HG02981 (cell line): ENCODE results near the gene MED25.

ENCODE experiments used
- ATAC-seq: cut with Tn5 transposase; IDR thresholded peaks from one replicate; pipeline ENCODE4 v1.9.1; 2021; ENCODE audit warnings: mild to moderate bottlenecking, moderate library complexity; ENCODE audit not compliant: unreplicated experiment

Gene MED25

DNA sequence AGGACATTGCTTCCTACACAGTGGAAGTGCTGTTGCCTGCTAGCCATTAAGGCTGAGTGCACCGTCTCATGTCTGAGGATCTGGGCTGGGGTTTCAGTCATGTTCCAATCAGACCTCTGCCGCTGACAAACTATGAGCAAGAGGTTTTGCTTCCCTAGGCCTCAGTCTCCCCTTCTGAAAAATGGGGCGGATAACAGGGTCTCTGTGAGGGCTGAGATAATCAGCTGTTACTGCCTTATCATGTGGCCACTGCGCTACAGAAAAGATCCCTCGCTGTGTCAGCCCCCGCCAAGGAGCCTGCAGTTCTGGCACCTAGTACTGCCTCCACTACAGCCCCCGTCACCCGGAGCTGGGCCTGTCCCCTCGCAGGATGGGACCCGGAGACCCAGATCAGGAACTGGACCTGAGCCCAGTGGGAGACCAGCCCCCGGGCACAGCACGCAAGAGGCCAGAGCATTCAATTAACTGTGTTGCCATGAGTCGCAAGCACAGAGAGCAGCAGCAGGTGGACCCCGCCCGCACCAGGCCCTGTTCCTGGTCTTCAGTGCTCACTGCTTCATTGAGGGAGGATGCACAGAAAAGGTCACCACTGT is 52.3 kb downstream of the MED25 start:
- no peak for ATAC-seq

DNA sequence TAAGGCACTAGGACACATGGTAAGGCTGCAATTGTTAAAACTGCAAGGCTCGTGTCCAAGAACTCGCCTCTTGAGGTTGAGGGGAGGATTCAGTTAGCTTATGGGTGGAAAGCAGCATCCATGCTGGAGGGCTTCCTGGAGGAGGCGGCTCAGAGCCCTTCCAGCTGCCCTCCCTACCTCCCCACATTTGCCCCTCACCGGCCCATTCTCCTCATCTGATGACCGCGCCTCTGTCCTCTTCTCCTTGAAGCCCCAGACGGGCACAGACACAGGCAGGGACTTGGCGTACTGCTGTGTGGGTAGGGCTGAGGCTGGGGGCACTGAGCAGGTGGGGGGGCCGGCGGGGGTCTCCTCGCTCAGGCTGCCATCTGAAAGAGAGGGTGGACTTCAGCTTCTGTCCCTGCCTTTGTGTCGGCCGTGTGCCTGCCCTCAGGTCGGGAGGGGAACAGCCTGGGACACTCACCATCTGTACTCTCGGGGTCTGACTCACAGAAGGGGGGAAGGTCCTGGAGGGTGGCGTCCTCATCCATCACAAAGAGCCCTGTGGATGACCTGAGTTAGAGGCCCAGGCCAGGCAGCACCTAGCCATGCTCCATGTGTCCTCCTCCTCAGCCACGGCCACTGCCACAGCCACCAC is 53.4 kb downstream of the MED25 start:
- no peak for ATAC-seq

DNA sequence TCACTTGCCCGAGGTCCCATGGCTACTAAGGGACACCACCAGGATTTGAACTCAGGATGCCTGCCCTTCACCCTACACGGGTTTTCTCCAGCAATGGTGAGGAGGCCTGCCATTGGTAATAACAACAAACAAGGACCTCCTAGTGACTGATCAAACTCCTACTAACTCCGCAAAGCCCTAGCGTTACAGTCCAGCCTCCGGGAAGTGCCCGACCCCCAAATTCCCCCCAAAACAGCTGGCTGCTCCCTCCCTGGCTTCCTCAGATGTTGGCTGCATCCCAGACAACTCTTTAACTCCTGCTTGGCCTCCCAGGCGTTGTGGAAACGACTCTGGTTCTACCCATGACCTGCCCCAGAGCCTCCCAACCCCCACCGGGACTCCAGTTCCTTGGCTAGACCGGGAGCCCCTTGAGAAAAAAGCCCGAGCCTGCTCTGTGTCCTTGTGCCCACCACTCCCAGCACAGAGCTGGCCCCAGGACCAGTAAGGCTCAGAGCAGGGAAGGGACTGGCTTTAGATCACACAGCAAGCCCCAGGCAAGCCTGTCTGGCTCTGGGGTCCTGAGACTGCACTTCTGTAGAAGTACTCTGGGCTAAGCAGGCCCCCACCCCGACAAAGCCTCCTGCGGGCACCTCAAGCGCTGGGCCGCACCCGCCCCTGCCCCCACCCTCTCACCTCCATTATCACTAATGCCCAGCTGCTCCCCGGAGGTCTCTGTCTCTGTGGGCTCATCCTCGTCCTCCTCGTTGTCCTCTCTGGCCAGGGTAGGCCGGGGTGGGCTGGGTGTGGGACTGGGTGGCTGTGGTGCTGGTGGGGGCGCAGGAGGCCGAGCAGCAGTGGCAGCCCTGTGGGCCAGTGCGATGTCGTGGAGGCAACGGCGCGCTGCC is 54.4 kb downstream of the MED25 start:
- no peak for ATAC-seq

DNA sequence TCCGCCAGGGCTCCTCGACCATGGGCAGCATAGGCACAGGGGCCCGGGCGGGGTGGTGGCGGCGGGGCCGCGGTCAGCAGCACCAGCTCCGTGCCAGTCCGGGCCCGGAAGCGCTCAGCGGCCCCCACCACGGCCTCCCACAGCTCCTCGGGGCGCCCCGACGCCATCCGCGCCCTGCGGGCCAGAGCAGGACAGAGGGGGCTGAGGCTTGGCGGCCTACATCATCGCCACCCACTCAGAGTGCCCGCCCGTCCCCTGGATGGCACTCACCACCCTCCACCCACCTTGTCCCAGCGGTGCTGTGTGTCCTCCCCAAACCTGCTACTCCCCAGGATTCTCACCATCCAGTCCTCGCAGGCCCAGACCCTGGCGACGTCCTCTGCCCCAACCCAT is 55.0 kb downstream of the MED25 start:
- no peak for ATAC-seq

DNA sequence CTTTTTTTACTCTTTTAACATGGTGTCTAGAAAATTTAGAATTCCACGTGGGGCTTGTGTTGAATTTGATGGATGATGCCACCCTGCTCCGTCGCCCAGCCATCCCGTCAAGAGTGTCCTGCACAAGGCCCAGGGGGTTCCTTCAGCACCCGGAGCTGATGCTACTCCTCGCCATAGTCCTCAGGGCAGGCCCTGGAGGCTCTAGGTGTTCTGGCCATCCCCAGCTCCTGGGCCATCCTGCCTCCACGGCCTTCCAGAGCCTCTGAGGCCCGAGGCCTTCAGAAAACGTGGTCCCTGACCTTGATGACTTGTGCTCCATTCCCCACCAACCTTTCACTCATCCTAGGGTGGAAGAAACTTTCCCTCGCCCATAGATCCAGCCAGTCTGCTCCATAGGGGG is 55.7 kb downstream of the MED25 start:
- no peak for ATAC-seq

DNA sequence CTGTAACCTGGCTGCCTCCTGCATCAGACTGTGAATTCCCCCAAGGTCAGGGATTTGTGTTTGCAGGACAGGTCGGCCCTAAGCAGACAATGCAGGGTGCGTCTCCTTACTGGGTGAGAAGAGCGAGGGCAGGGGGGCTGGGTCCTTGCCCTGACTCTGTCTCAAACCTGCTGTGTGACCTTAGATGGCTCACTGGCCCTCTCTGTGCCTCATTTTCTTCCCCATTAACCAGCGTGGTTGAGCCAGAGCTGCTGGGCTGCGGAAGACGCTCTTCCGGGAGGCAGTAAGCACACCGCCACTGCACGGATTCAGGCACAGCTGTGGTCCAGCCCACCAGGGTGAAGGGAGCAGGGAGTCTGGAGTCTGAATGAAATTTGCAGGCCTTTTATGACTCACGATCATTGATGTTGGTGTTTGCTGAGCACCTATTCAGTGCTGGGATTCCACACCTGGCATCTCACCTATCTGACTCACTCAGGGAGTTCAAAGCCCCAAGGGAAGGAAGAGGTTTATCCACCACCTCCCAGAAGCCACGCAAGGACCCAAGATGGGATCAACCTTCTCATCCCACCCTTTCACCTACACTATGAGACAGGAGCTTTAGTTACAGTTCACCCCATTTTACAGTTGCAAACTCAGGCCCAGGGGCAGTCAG is 56.5 kb downstream of the MED25 start:
- no peak for ATAC-seq

DNA sequence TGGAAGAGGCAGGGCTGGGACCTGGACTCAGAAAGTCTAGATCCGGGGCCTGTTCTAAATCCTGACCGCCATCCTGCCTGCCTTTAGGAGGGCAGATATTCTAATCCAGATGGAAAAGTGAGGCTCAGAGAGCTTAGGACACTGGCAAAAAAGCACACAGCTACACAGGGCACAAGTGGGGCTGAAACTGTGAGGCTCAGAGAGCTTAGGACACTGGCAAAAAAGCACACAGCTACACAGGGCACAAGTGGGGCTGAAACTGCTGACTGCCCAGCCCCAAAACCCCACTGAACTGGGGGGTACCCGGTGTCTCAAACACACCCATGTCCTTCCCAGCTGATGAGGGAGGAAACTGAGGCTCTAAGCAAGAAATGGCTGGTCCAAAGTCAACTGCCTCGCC is 57.1 kb downstream of the MED25 start:
- ATAC-seq = no peak

DNA sequence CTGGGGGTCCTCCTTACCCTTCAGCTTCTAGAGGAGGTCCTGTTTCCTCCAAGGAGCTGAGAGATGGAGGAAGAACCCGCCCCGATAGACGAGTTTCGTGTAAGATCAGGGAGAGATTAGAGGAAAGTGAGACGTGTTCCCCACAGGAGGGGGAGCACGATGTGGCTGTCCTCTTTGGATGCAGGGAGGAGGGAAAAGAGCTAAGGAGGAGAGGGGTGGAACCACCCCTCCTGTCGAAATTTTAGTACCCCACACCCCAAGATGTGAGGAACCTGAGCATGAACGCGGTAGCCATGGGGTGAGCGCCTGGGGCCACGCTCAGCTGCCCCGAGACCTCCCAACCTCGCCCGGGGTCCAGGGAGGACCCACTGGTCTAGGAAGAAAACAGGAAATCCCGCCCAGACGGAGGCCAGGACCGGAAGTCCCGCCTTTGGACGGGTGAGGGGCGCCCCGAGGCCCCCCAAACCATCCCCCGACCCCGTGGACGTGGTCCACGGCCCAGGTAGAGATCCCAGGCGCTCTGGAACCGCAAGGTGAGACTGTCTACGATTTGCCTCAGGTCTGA is 57.9 kb downstream of the MED25 start:
- no peak for ATAC-seq

DNA sequence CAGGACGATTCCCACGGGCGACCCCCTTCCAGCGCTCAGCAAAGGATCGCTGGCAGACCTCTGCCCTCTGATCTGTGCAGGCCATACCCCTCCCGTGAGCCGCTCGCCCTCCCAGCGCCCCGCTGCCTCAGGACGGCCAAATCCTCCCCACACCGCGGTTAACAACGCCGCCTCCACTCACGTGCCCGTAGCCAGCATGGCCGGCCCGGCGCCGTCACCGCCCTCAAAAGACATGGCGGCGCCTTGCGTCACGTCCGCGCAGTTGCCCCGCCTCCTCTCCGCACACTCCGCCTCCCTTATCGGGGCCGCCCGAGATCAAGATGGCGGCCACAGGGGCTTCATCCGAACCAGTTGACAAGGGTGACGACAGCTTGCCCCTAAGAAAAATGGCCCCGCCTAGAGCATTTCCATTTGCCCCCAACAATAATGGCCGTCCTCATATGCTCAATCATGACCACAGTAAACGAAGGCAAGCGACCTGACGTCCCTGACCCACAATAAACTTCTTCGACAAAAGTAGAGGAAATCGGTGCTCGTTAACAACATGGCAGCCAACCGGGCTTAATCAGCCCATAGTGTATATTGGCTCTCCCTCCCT is 58.4 kb downstream of the MED25 start:
- peak; percentile 37 for ATAC-seq

DNA sequence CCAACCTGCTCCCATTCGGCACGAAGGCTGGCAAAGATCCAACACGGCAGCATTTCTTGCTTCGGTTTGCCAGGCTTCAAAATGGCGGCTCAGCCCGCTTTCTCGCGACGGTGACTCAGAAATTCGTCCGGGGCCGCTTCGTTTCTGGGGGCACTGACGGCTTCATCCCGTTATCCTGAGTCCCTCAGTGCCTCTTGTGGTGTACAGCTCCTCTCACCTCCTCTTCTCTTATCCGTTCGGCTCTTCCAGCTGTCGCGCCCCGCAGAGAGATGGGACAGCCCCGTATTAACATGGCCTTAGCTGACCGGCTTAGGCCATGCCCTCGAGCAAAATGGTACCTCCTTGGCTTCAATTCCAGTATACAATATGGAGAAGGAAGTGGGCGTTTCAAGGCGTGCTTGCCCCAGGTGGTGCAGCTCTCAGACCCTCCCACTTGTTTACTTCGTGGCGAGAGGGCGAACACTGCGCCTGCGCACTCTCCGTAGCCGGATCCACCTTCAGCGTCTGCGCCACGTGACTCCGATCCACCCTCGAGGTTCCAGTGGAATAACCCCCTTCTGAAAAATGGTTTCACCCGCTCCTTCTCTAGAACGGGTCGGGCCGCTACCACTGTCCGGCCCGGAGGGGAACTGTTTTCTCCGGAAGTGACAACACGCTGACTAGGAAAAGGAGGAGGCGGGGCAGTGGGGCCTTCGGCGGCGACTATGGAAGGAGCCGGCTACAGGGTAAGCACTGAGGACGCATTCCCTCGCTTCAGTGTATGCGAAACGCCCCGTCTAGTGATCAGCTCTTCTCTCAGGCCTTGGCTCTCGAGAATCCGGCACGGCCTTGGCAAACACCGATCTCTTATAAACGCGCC is 59.2 kb downstream of the MED25 start, which contains the start of the genes AKT1S1 and TBC1D17:
Gene AKT1S1, minus strand, starts transcription at position 336 of the 859 bp plus-strand sequence. CDS start 4,060 bp downstream, outside the sequence.
Gene TBC1D17, plus strand, starts transcription at position 683 of the 859 bp plus-strand sequence. Its CDS starts 22 bp downstream, at position 705.
- ATAC-seq = peak; percentile 61

DNA sequence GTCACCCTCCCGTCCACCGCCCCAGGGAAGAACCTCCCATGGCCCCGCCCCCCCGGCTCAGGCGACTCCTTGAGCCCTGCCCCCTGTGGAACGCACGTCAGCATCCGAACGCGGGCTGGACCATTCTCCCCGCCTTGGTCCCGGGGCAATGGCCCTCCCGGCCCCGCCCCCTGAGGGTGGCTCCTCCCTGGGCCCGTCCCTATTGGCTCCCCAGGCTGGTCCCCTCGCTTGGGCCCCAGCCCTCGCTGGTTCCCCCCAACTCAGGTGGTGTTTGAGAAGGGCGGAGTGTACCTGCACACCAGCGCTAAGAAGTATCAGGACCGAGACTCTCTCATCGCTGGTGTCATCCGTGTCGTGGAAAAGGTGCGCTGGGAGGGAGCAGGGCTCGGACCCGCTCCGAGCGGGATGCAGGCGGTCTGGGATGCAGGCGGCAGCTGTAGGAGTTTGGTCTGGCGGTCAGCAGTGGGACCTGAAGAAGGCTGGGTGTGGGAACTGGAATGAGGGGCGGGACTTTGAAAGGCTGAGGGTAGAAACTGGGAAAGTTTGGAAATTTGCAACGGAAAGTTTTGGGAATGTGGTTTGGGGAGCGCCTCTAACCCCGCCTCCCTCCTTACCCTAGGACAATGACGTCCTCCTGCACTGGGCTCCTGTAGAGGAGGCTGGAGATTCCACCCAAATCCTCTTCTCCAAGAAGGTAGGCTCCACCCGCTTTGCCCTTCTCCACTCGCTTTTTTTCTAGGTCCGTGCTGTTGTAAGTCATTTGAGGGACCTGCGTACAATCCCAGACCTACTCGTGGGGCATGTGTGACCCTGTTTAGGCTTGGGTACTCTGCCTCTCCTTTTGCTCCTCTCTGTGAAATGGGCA is 60.0 kb downstream of the MED25 start:
- ATAC-seq = peak; percentile 46

DNA sequence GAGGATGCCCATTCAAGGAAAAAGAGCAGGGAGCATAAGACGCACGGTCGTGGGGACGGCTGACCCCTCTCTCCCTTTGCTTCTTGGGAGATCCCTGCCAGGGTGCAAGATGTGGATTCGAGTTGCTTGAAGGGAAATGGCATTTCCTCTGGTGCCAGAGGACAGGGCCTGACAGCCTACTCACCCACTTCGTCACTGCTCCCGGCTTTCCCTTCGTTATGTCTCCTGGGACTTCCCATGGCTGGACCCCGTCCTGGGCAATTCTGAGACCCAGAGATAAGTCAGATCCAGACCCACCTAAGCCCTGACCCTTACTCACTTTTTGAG is 60.6 kb downstream of the MED25 start:
- ATAC-seq = no peak

DNA sequence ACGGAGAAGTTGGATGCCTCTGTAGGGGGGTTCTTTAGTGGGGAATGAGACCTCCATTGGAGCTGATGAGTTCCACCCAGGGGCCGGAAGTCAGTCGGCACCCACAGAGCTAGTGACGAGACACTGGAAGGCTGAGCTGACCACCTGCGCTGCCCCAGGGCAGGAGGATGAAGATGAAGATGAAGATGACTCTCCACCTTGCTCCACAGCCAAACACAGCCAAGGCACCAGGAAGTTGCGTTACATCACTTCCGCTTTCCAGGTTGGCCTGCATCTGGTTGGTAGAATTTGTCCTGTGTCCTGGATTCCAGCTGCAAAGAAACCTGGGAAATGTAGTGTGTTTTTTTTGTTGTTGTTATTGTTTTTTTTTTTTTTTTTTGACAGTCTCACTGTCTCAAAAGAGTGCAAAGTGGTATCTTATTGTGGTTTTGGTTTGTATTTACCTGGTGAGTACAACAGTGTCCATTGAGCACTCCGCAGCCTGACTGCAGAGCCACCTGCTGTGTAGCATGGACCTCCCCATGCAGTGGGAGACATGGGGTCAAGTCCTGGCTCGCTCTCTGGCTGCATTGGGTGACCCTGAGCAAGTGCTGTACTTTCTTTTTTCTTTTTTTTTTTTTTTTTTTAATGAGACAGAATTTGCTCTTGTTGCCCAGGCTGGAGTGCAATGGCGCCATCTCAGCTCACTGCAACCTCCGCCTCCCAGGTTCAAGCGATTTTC is 61.3 kb downstream of the MED25 start:
- ATAC-seq = no peak

DNA sequence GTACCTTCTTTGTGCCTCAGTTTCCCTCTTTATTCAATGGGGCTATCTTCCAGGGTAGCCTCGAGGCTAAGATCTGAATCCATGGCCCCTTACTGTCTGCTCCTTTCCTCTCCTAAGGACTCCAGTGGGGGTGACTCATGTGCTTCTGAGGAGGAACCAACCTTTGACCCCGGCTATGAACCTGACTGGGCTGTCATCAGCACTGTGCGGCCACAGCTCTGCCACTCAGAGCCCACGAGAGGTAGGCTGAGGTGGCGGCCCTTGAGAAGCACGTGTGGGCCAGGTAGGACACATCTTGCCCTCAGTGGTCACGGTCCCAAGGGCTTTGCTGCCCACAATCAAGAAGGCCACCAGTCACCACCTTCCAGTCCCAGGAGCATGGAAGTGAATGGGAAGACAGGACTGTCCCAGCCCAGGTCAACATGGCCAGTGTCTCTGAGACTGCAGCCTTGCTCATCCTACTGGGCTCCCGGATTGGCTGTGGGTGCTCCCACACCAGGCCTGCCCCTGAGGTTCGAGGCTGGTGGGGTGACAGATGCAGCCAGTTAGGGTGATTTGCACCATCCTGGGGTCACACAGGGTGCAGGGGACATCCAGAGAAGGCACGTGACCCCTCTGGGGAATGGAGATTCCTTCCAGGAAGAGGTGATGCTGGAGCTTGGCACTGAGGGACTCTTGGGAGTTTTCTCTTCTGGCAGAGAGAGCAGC is 62.2 kb downstream of the MED25 start:
- ATAC-seq = no peak

DNA sequence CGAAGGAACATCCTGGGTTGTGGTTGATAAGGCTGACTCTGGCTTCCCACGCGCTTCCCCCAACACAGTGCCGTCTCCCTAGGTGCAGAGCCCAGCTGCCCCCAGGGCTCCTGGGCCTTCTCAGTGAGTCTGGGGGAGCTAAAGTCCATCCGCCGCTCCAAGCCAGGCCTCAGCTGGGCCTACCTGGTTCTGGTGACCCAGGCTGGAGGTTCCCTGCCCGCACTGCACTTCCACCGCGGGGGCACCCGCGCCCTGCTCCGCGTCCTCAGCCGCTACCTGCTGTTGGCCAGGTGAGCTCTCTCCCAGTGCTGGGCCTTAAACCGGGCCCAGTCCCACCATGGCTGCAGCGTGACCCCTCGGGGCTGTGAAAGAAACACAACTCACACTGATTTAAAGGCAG is 63.1 kb downstream of the MED25 start:
- ATAC-seq = no peak

DNA sequence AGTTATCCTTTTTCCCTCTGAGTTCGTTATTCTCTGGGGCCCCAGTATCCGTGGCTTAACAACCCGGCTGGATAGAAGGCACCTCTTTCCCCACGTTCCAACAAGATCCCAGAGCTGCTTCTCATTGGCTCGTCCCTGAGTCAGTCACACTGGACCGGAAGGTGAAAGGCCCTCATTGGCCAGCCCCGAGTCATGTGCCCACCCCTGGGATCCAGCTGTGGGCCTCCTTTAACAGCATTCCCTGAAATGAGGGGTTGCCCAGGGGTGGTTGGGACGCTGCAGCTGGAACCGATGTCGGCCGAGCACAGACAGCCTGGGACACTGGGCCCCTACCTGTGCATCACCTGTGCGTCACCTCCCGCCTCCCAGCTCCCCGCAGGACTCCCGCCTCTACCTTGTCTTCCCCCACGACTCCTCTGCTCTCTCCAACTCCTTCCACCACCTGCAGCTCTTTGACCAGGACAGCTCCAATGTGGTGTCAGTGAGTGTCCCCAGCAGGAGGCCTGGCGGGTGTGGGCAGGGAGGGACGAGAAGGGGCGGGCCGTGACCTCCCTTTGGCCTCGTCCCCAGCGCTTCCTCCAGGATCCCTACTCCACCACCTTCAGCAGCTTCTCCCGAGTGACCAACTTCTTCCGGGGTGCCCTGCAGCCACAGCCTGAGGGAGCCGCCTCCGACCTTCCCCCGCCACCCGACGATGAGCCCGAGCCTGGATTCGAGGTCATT is 63.7 kb downstream of the MED25 start:
- no peak for ATAC-seq

DNA sequence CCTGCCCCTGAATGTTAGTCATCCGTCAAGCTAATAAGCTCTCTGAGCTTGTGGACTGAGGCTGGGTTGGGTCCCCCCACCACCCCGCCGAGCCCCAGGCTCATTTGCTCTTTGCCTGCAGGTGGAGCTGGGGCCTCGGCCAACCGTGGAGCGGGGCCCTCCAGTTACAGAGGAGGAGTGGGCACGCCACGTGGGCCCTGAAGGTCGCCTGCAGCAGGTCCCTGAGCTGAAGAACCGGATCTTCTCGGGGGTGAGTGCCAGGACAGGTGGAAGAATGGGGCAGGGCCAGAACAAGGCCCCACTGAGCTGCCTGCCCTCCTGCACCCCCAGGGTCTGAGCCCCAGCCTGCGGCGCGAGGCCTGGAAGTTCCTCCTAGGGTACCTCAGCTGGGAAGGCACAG is 64.6 kb downstream of the MED25 start:
- no peak for ATAC-seq
